ENCODE results near the gene GAPVD1.

- TF ChIP-seq CTCF (IDR thresholded peaks at IDR 0.05) (no peak), STAT6 (CRISPR knock-in tag; conservative IDR thresholded peaks at IDR 0.05; ENCODE audit: low read depth) (no peak), FOXP1 (CRISPR knock-in tag; IDR thresholded peaks at IDR 0.05; ENCODE audit: borderline replicate concordance) (no peak), USF1 (CRISPR knock-in tag; IDR thresholded peaks at IDR 0.05) (no peak), FOXP4 (CRISPR knock-in tag; IDR thresholded peaks at IDR 0.05) (no peak), ATF2 (CRISPR knock-in tag; IDR thresholded peaks at IDR 0.05; ENCODE audit: borderline replicate concordance, low read depth) (no peak), ZNF281 (CRISPR knock-in tag; IDR thresholded peaks at IDR 0.05) (no peak), OVOL2 (CRISPR knock-in tag; IDR thresholded peaks at IDR 0.05; ENCODE audit: borderline replicate concordance) (no peak)
These were observed 17.8 kb upstream of the GAPVD1 start for GRCh38 chr9:125243792-125244260.
